Activated T-cell treated with anti-CD3 and anti-CD28 coated beads for 48 hours (primary cell): ENCODE results near the gene CREB5.
"Not testable (repeated sequence)": the region's sequence is repeated elsewhere in the genome, so short reads cannot be mapped to it uniquely, and the experiment has no call there.

Source experiments
- DNase-seq: peaks from one replicate; pipeline ENCODE4 v3.0.0-alpha.2; 2020; ENCODE audit warnings: low read depth

CREB5 gene

DNA sequence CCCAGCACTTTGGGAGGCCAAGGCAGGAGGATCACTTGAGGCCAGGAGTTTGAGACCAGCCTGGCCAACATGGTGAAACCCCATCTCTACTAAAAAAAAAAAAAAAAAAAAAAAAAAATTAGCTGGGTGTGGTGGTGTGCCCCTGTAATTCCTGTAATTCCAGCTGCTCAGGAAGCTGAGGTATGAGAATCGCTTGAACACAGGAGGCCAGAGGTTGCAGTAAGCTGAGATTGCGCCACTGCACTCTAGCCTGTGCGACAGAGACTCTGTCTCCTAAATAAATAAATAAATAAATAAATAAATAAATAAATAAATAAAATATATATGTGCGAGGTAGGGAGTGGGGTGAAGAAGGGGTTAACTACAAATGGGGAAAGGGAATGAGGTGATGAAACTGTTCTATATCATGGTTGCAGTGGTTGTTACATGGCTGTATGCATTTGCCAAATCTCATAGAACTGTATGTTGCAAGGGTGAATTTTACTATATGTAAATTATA is 199.1 kb downstream of the CREB5 start:
- not testable (repeated sequence) for DNase-seq

DNA sequence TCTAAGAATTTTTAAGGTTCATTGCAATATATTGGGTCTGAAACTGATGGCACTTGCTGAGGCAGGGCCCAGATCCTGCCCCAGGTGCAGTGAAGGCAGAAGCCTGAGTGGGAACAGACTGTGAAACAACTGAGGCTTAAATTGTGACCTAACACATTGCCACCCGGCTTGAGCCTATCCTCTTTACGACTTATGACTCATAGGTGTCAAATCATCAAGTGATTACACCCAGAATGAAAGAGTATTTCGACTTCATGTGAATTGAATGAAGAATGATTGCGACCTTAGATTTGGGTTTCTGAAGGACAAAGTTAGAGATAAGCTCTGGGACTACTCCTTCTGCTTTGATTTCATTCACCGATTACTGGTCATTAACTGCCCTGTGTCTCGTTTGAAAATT is 200.9 kb downstream of the CREB5 start:
- DNase-seq: no peak

DNA sequence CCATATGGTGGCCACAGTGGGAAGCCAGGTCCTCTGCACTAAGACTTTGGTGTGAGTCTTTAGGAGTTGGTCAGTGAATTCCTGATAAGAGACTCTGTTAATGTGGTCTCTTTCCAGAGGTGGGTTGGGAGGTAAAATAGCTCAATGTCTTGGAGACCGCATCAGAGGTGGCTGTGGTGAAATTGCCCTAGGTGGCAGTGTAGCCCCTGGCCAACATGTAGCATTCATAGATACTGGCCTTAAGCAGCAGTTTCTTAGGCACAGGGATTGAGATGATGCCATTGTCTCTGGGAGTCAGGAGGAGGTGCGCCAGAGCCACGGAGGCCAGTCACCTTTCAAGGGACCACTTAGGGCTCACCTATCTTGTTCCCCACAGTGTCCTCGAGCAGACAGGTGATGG is 202.8 kb downstream of the CREB5 start:
- DNase-seq: no peak

DNA sequence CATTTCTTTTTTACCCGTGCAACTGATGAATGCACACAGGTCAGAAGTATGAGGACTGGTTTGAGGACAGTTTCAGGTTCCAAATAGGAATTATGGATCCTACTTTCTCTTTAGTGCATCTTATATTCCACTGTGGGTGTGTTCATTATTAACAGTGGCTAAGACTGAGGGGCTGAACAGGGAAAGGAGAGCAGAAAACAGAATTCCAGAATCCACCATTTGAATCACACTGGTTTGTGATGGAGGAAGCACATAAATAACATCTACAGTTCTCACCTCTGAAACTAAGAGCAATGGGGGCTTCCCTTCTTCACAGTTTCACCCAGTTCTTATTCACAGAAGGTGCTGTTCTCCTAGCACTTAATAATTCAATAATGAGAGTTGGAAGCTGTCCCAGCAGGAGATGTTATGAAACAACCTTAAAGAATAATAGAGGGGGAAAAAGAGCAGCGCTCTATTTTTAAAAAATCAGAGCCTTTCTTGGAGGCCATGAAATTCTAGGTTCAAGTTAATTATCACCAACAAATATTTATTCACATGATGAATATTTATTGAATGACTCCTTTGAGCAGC is 205.1 kb downstream of the CREB5 start:
- DNase-seq: no peak

DNA sequence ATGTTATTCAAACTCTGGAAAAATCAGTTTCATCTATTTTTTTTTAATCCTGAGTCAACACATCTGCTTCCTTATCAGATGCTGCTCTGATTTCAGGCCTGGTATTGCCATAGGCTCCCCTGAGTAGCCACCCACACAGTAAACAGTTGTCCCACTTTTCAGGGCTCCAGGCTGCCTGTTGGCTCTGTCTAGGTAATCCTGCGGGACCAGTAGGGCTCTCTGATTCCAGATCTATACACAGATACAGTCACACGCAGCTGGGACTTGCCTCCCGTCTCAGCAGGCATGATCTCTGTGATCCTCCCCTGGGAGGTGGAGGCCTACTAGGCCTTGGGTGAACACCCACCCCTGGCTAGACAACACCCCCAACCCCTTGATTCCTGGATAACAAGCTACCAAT is 206.1 kb downstream of the CREB5 start:
- no peak for DNase-seq

DNA sequence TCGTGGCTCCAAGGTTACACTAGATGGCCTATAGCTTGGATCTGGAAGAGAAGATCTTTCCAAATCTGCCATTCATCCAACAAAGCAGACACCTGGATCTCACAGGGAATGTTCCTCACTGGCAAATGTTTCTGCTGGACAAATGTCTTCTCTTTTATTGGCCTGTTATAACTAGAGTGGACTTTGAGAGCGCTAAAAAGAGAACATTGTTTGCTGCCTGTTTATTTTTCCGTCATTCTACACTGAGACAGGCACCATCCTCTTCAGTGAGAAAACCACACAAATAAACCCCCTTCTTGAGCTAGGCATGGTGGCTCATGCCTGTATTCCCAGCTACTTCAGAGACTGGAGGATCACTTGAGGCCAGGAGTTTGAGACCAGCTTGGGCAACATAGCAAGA is 206.9 kb downstream of the CREB5 start:
- no peak for DNase-seq

DNA sequence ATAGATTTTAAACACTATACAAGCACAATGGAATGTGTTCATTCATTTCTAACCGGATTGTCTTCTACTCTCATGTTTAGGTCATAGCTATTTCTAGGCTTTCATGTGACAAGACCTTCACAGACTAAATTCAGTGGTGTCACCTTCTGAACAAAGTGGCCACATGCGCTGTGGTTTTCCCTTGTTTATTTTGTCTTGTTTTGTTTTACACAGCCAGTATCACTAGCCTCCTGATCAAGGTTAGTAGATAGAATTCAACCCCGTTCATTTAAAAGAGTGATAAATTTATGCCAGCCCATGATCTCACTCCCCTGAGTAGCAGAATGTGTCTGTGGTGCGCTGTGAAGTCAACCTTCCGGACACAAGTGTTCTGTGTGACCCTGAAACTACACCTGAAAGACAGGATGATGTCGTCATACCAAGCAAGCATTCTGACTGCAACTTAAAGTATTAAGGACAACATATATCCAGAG is 209.1 kb downstream of the CREB5 start:
- no peak for DNase-seq

DNA sequence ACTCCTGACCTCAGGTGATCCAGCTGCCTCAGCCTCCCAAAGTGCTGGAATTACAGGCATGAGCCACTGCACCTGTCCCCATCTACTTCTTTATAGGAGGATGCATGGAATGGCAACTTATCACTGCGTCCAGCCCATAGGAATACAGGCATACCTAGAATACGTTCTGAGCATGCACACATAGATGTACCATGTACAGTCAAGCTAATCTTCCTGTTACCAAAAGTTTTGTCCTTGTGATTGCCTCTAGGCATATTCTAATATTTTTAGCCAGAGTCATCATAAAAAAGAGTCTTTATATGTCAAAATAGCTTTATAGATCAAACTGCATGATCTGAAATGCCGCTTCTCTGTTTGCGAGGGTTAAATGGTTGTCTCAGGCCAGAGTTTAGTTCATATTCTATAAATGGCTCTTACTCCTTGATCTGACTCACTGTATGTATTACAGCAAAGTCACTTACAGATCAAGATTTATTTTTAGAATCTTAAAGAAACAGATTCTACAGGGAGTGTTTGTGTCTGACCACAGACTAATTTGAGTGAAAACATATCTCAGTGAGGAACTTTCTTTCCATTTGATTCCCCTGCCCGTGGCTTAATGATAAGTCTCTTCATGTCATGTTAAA is 210.9 kb downstream of the CREB5 start:
- DNase-seq: no peak

DNA sequence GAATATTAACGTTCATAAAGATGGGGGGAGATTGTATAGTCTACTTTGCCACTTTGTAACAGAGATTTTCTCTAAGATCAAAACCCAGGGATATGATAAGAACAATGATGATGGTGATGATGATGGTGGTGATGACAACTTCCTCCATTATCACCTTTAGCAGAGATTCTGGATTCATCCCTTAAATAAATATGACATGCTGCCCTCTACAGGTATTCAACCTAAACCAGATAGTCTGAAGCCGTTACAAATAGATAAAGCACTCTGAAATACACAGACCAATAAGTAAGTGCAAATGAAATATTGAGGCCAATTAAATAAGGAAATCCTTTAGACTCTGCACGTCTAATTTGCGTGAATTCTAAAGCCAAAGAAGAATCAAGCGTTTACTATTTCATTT is 211.5 kb downstream of the CREB5 start:
- no peak for DNase-seq

DNA sequence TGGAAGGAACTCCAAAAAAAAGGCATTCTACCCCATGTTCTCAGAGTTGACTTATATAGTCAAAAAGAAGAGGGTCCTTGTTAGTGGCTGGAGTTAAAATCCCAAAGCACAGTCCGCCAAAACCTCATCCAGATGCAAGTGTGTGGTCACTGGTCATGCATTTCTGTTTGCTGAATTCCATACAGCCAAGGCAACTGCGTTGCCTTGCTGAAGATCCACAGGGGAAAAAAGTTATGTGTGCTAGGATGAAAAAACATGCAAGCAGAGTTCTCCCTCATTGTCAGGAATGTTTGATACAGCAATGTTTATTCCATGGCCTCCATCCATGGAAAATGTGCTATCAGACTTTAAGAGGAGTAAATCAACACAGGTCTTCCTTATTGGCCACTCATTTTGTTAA is 213.1 kb downstream of the CREB5 start:
- no peak for DNase-seq

DNA sequence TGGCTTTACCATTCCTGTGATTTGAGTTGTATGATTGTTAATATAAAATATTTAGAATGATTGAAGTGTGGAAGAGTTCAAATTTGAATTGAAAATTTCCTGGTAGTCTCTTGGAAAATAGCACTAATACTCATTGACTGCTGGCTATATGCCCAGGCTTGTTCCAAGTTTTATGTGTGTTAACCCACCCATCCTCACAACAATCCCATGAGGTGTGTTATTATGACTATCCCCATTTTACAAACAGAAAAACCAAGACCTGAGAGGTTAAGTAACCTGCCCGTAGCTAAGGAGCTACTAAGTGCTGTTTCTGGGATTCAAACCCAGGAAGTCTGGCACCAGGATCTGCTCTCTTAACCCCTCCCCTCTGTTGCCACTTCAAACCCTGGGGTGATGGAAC is 213.9 kb downstream of the CREB5 start:
- DNase-seq: no peak

DNA sequence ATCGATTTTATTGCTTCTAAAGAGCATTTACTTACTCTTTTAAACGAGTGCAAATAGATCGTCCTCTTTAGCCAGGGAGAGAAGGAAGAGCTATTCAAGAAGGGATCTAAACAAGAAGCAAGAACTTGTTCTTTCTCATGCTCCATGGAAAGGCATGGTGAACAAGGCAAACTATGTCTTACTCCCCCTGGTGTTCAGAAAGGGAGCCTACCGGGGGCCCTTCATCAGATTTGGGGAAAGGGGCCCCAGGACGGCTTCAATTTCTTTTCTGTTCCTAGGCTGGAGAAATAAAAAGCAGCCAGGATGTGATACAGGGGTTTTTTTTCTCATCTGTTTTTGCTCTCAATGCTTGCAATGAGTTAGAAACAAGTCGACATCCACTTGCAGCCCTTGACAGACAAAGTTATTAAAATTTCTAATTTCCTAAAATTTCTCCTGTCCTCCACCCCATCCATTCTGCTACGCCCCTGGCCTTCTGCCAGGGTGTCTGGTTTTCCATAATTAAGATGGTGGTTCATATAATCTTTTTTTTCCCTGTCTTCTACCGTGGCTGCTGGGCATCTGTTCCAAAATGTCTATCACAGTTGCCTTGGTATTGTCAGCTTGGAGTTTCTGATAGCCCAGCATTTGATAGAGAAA is 214.4 kb downstream of the CREB5 start:
- peak; percentile 3 for DNase-seq

DNA sequence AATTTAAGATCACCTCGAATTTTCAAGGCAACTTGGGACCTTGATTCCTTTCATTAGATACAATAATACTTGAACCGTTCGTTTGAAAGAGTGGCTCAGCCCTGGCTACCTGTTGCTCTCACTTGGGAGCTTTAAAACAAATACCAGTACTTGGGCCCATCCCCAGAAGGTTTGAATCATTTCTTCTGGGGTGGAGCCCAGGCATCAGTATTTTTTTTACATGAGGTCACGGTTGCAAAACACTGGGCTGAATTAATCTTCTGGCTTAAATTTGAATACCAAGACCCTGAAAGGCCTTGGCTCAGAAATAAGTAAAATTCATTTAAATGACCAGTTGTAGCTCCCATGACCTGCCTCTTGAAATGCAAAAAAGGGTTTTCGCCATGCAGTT is 214.9 kb downstream of the CREB5 start:
- DNase-seq: no peak

DNA sequence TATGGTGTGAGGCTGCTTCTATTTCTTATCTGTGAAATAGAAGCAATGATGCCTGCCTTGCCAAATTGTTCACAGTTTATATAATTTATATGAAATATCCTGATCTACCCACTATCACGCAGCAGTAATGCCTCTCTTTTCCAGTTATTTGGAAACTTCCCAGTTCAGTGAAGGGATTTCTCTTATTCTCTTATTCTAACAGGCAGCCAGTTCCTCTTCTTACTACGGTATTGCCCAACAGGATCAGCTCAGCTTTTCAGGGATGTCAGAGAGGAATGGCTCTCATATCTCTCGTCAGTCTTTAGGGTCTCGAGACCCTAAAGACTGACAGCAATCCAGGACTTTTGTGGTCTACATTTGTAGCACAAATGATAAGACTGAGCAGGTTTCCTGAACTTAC is 215.6 kb downstream of the CREB5 start:
- no peak for DNase-seq

DNA sequence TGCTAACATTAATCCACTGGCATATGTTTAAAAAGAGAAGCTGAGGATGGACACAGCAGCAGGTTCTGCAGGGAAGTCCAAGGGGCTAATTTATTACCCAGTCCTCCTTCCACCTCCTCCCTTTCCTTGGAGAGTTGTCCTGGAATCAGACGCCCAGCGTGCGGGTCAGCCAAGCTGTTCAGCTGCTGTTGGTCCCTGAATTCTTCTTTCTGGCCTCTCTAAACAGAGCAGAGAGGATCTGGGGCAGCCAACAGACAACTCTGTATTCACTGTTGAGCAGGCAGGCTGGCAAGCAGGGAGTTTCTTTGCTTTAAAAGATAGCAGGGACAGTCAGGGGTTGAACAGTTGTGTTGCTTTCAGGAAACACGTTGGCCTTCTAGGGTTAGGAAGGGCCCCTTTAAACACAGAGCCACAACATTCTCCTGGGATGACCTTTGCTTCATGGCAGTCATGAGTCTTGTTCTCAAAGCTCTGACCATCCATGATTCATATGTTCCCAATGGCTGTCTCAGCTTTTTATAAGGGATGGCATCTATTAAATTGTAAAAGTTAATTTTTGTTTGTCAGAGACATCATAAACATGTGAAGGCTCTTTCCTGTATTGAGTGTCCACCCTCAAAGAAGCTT is 217.0 kb downstream of the CREB5 start:
- DNase-seq: no peak

DNA sequence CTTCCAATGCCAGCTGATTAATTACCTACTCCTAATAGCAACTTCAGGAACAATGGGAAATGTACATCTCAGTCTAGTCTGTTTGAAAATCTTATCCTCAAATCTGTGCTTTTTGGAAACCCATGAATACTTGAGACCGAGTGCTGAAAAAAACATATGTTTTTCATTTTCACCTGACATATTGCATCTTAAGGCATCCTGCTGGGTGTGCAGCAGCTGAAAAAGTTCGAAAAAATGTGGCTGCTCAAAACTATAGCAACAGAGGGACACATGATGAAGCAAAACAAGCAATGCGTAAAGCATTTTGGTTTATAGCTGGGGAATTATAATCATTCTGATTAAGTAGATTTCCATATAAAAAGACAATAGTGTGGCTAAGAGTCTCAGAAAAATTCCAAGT is 218.0 kb downstream of the CREB5 start:
- no peak for DNase-seq

DNA sequence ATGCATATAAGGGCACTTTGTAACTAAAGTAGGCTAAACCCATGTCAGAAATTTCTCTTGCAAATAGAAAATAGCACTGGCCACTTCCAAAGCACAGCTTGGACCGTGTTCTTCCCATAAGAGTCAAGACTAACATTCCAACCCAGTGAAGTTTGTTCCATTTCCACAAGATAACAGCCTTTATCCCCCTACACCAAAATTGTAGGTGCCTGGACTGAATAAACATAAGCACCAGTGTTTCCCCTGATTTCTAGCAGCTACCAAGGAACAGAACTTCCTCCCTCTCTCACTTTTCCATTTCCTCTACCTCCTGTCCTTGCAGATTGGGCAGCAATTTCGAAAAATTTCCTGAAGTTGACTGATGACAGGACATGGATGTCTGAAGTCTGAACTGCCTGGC is 219.7 kb downstream of the CREB5 start:
- DNase-seq: no peak

DNA sequence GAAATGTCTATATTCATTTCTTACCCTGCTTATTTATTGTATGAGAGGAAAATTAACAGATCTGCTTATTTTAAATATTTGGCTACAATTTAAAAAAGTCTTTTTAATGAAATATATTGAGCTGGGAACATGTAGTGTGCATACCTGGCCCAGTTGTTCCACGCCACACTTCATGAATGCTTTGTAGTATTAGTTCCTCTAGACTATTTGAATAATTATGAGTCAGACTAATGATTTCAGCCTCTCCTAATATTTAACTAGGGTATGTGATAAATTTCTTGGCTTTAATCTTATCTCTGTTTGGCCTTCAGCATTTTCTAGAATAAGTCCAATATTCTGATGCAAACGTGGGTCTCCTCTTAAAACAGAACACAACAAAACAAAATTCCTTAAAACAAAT is 226.6 kb downstream of the CREB5 start:
- no peak for DNase-seq

DNA sequence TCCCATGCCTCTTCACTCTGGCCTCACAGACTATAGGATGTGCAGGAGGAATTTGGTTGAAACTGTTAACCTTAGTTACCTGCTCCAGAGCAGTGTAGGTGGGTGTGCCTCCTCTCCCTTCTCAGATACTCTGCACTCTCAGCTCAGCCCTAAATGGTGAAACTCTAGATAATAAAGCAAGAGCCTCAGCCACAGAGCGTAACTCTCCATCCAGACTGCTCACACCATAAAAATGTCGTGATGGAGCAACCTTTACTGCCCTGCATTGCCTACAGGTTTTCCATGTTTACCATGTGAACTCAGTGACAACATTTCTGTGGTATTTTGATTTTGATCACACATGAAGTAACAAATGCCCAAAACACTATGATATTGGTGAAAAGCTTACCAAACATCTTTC is 227.7 kb downstream of the CREB5 start:
- DNase-seq: no peak

DNA sequence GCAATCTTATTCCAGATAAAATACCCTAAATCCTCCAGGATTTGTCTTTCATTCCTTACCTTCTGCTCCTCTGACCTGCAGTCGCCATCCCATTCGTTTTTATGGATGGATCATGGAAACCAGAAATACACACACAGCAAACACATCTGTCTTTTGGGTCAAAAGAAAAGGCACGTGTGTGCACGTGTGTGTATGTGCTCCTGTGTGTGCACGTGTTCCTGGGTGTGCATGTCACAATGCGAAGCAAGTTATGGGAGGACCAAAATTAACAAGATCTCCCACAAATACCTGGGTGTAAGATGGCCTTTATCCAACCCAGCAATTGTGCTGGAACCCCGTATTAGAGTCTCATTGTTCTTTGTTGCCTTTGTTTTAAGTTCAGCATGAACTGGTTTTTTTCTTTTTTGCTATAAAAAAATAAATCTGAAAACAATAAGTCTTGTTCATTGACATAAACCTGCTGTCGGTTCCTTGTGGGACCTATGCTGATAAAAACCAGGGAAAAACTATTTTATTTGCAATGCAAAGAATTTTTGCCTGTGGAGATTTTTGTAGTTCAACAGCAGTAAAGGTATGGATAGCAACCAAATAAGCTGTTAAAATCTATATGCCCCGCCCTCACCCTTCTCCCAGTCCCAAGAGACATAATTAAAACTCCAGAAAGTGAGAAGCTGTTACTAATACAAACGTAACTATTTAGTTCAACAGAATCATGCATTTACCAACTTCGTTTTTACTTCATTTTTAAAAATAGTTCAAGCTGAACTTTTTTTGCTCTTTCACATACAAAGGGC is 229.6 kb downstream of the CREB5 start:
- no peak for DNase-seq

DNA sequence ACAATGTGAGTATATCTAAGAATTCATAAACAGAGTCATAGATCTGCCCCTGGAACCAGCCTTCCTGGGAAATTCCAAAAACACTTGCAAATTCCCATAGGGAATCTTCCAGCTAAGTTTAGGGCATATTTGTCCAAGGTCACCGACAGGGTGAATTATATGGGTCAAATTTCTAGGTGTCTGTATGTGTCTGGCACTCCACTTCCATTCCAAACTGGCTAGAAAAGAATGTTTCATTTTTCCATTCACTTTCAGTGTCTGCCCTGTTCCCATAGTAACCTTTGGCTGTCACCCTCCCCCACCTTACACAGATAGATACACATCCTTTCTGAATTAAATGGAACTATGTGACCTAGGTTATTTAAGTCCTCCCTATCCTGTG is 230.9 kb downstream of the CREB5 start:
- no peak for DNase-seq

DNA sequence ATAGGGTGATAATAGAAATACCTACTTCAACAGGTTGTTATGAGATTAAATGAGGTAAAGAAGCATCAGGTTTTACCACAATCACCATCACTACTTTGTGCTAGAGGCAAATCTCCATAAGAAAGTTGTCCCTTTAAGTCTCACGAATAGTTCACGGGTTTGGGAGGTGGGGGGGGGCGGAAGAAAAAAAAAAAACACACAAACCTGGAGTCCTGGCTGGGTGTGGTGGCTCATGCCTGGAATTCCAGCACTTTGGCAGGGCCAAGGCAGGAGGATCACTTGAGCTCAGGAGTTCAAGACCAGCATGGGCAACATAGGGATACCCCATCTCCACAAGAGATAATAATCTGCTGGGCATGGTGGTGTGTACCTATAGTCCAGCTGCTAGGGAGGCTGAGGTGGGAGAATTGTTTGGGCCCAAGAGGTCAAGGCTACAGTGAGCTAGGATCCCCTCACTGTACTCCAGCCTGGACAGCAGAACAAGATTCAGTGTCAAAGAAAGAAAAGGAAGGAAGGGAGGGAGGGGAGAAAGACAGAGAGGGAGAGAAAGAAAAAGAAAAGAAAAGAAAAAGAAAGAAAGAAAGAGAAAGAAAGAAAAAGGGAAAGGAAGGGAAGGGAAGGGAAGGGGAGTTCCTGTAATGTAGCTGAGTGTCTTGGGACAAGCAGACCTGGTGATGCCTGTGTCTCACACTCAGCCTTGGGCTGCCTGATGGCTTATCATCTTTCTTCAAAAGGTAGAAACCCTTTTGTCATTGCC is 231.4 kb downstream of the CREB5 start:
- DNase-seq: no peak
